Measurements from ENCODE around the gene OR51L1.

The OR51L1 gene

DNA sequence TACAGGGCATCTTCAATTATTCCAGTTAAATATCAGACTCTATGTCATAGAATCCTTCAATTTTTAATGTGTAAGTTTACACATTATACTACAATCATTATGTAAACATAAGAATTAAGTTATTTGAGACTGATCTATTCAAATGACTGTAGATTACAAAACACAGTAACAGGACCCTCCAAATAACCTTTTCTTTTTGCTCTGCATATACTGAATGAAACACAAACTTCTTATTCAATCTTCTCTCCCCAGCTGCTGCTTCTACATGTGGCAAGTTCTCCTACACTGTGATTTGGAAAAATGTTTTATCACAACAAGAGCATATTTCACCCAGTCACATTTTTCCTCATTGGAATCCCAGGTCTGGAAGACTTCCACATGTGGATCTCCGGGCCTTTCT is 51.6 kb downstream of the OR51L1 start, which contains the start of gene OR52J3:
Gene OR52J3 (plus strand): TSS at position 301 of the 400 bp plus-strand sequence. CDS start 0 bp downstream, at position 301.
- no peak within 1 kb of the TSS for H3K4me3 ChIP-seq (ENCODE audit: extremely low read depth, insufficient read depth, low read length, poor library complexity, severe bottlenecking)
- H3K27ac ChIP-seq (ENCODE audit: low read depth, low read length, severe bottlenecking), result no peak within 1 kb of the TSS
- H3K9me3 ChIP-seq (ENCODE audit: control insufficient read depth, low read length), result no peaks in the 10 kb centered on the region
- WGBS, 2 experiments (ENCODE audit: insufficient coverage in 2 of 2), result 95 to 100% methylated on average over 1 of the region's 1 CpG
- H3K36me3 ChIP-seq (ENCODE audit: control insufficient read depth, insufficient read depth, low read length), result no peaks in the 10 kb centered on the region
- H3K4me1 ChIP-seq (ENCODE audit: control insufficient read depth, insufficient read depth, low read length, poor library complexity, severe bottlenecking), result no peaks in the 10 kb centered on the region

DNA sequence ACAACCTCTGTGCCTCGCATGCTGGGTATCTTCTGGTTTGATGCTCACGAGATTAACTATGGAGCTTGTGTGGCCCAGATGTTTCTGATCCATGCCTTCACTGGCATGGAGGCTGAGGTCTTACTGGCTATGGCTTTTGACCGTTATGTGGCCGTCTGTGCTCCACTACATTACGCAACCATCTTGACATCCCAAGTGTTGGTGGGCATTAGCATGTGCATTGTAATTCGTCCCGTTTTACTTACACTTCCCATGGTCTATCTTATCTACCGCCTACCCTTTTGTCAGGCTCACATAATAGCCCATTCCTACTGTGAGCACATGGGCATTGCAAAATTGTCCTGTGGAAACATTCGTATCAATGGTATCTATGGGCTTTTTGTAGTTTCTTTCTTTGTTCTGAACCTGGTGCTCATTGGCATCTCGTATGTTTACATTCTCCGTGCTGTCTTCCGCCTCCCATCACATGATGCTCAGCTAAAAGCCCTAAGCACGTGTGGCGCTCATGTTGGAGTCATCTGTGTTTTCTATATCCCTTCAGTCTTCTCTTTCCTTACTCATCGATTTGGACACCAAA is 52.2 kb downstream of the OR51L1 start:
- Histone ChIP-seq H3K27ac (ENCODE audit: low read depth, low read length, severe bottlenecking) (no peak overlapping the region), H3K36me3 (ENCODE audit: control insufficient read depth, insufficient read depth, low read length) (no peaks in the 10 kb centered on the region), H3K9me3 (ENCODE audit: control insufficient read depth, low read length) (no peaks in the 10 kb centered on the region), H3K4me3 (ENCODE audit: extremely low read depth, insufficient read depth, low read length, poor library complexity, severe bottlenecking) (no peak overlapping the region), H3K4me1 (ENCODE audit: control insufficient read depth, insufficient read depth, low read length, poor library complexity, severe bottlenecking) (no peaks in the 10 kb centered on the region)
- WGBS, 2 experiments (ENCODE audit: insufficient coverage in 2 of 2), result 81 to 86% methylated on average over 15 of the region's 15 CpGs

Data from mesodermal cell (in vitro differentiated cells).